HUES6 (cell line): Measurements from ENCODE around the gene CXorf51B.
"Not testable (repeated sequence)": the region's sequence is repeated elsewhere in the genome, so short reads cannot be mapped to it uniquely, and the experiment has no call there.

ENCODE experiments used
- H3K27ac ChIP-seq: 2 replicates; pipeline ENCODE4 v1.7.0; 2013; ENCODE audit warnings: low read depth, mild to moderate bottlenecking, low read length, inconsistent platforms
- H3K27me3 ChIP-seq: 2 replicates; pipeline ENCODE4 v1.6.1; 2013; ENCODE audit warnings: low read length; ENCODE audit not compliant: control insufficient read depth, insufficient read depth
- H3K36me3 ChIP-seq: 2 replicates; pipeline ENCODE4 v1.6.1; 2013; ENCODE audit warnings: low read length; ENCODE audit not compliant: control insufficient read depth, insufficient read depth
- H3K4me1 ChIP-seq: 2 replicates; pipeline ENCODE4 v1.6.1; 2013; ENCODE audit warnings: low read length; ENCODE audit not compliant: control insufficient read depth, insufficient read depth
- H3K4me3 ChIP-seq: 2 replicates; pipeline ENCODE4 v1.5.1; 2013; ENCODE audit warnings: low read depth, low read length
- H3K9ac ChIP-seq: one replicate; pipeline ENCODE4 v1.6.1; 2013; ENCODE audit warnings: mild to moderate bottlenecking, low read length
- H3K9me3 ChIP-seq: 2 replicates; pipeline ENCODE4 v1.6.1; 2013; ENCODE audit warnings: low read depth, low read length; ENCODE audit not compliant: control insufficient read depth, insufficient read depth

The CXorf51B gene

DNA sequence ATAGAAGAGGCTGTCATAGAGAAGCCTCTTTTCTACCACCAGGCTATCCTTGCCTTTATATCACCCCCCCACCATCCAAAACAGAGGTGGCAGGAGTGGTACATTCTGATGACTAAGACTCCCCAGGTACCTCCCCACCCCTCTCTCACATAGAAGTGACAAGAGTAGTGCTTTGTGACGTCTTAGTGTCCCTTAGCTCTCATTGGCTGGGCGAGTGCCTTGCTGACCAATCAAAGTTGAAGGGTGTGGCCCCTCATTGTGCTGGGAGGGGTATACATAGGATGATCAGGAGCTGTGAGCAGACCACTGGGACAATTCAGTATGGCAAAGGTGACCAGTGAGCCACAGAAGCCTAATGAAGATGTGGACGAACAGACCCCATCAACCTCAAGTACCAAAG is at the start of gene CXorf51B:
CXorf51B (plus strand) TSS at position 301 of the 400 bp plus-strand sequence; CDS start at position 322, 21 bp downstream.
- H3K9ac ChIP-seq, H3K4me1 ChIP-seq, H3K4me3 ChIP-seq, H3K27ac ChIP-seq, H3K9me3 ChIP-seq, H3K27me3 ChIP-seq, H3K36me3 ChIP-seq: not testable (repeated sequence)

DNA sequence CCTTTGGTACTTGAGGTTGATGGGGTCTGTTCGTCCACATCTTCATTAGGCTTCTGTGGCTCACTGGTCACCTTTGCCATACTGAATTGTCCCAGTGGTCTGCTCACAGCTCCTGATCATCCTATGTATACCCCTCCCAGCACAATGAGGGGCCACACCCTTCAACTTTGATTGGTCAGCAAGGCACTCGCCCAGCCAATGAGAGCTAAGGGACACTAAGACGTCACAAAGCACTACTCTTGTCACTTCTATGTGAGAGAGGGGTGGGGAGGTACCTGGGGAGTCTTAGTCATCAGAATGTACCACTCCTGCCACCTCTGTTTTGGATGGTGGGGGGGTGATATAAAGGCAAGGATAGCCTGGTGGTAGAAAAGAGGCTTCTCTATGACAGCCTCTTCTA is 5.1 kb downstream of the CXorf51B start, which contains the start of gene CXorf51A:
CXorf51A (minus strand) TSS at position 101 of the 400 bp plus-strand sequence; CDS start at position 80, 21 bp downstream.
- not testable (repeated sequence) for H3K9me3 ChIP-seq, H3K27me3 ChIP-seq, H3K27ac ChIP-seq, H3K4me1 ChIP-seq, H3K36me3 ChIP-seq, H3K4me3 ChIP-seq, H3K9ac ChIP-seq

DNA sequence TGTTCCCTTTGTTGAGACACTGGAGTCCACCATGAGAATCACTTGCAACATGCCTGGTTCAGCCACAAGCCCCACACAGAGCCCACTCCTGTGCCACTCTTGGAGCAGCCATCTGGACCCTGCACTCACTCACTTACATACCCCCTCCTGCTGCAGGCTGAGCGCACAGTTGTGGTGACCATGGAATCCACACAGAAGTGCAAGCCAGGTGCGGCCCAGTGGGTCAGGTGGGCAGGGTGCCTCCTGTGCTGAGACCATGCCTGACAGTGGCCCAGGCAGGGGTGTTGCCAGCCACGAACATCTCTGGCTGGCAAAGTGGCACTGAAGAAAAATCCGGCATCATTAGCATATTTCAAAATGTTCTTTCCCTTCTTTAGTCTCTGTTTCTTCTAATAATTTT is 22.4 kb downstream of the CXorf51B start:
- Histone ChIP-seq H3K9me3 (peaks cover 14% of the 10 kb centered on the region), H3K27me3 (no peaks in the 10 kb centered on the region), H3K9ac (no peak overlapping the region)

GRCh38 chrX:146854281-146854680 is 44.7 kb downstream of the CXorf51B start:
- Histone ChIP-seq H3K36me3 (no peaks in the 10 kb centered on the region), H3K4me3 (no peak overlapping the region), H3K27me3 (no peaks in the 10 kb centered on the region), H3K27ac (no peak overlapping the region), H3K9ac (no peak overlapping the region), H3K4me1 (no peaks in the 10 kb centered on the region), H3K9me3 (peaks cover 47% of the 10 kb centered on the region)

More for the DNA sequence above, 22.4 kb downstream of the CXorf51B start:
- no peaks in the 10 kb centered on the region for H3K36me3 ChIP-seq
- H3K4me1 ChIP-seq = no peaks in the 10 kb centered on the region
- H3K4me3 ChIP-seq = no peak overlapping the region
- no peak overlapping the region for H3K27ac ChIP-seq
